GM18505 (cell line): ENCODE results near the gene PARP12.

Source experiments
- ATAC-seq: cut with Tn5 transposase; IDR thresholded peaks from one replicate; pipeline ENCODE4 v1.9.1; 2021; ENCODE audit not compliant: unreplicated experiment
- POLR2A ChIP-seq: IDR thresholded peaks from 4 replicates; pipeline ENCODE4 v1.6.1; 2011; ENCODE audit warnings: borderline replicate concordance; ENCODE audit not compliant: insufficient read depth, insufficient read length; ENCODE audit errors: extremely low read depth

The PARP12 gene

GRCh38 chr7:140036224-140036962 is 26.4 kb downstream of the PARP12 start:
- peak; percentile 53 for ATAC-seq
- no peak for TF ChIP-seq POLR2A

GRCh38 chr7:140035400-140036223 is 27.1 kb downstream of the PARP12 start:
- ATAC-seq: no peak
- TF ChIP-seq POLR2A: no peak

- no peak for TF ChIP-seq POLR2A
- ATAC-seq: no peak
These were observed 28.3 kb downstream of the PARP12 start for GRCh38 chr7:140034421-140034820.

- ATAC-seq: no peak
These were observed 28.9 kb downstream of the PARP12 start for GRCh38 chr7:140033779-140034363.

GRCh38 chr7:140033036-140033435 is 29.7 kb downstream of the PARP12 start:
- ATAC-seq: no peak

More at GRCh38 chr7:140033779-140034363, 28.9 kb downstream of the PARP12 start:
- TF ChIP-seq POLR2A: no peak

GRCh38 chr7:140031364-140031763 is 31.4 kb downstream of the PARP12 start:
- no peak for ATAC-seq
- TF ChIP-seq POLR2A: no peak

More at GRCh38 chr7:140033036-140033435, 29.7 kb downstream of the PARP12 start:
- TF ChIP-seq POLR2A: no peak

- no peak for ATAC-seq
These were observed 33.7 kb downstream of the PARP12 start for GRCh38 chr7:140029072-140029471.

GRCh38 chr7:140028311-140028710 is 34.4 kb downstream of the PARP12 start:
- no peak for ATAC-seq
- TF ChIP-seq POLR2A: no peak

More at GRCh38 chr7:140029072-140029471, 33.7 kb downstream of the PARP12 start:
- no peak for TF ChIP-seq POLR2A

GRCh38 chr7:140027858-140028257 is 34.9 kb downstream of the PARP12 start:
- TF ChIP-seq POLR2A: no peak
- ATAC-seq: no peak

GRCh38 chr7:140026935-140027334 is 35.8 kb downstream of the PARP12 start:
- no peak for ATAC-seq
- TF ChIP-seq POLR2A: no peak

- no peak for TF ChIP-seq POLR2A
These were observed 36.8 kb downstream of the PARP12 start for GRCh38 chr7:140025814-140026433.

GRCh38 chr7:140025241-140025640 is 37.5 kb downstream of the PARP12 start:
- ATAC-seq: no peak
- TF ChIP-seq POLR2A: no peak

More at GRCh38 chr7:140025814-140026433, 36.8 kb downstream of the PARP12 start:
- ATAC-seq: no peak

GRCh38 chr7:140024585-140024984 is 38.2 kb downstream of the PARP12 start:
- TF ChIP-seq POLR2A: no peak
- ATAC-seq: no peak
